NOMO-1 treated with DMSO at 0.1 percent for 48 hours (cell line): ENCODE measurements around the gene NPC1.
A peak's percentile ranks its signal among the peaks of the same experiment; 100 is the strongest.
"Not testable (repeated sequence)": the region's sequence is repeated elsewhere in the genome, so short reads cannot be mapped to it uniquely, and the experiment has no call there.

ENCODE experiments used
- DNase-seq: peaks from one replicate; lab custom pipeline; 2025; ENCODE audit not compliant: unreplicated experiment; lab: John Stamatoyannopoulos, UW

Gene NPC1

DNA sequence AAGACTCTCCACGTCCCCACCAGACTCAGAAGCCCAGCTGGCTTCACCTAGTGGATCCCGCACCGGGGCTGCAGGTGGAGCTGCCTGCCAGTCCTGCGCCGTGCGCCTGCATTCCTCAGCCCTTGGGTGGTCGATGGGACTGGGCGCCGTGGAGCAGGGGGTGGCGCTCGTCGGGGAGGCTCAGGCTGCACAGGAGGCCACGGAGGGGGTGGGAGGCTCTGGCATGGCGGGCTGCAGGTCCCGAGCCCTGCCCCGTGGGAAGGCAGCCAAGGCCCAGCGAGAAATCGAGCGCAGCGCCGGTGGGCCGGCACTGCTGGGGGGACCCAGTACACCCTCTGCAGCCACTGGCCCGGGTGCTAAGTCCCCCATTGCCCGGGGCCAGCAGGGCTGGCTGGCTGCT, 8.8 kb downstream of the NPC1 start:
- not testable (repeated sequence) for DNase-seq

DNA sequence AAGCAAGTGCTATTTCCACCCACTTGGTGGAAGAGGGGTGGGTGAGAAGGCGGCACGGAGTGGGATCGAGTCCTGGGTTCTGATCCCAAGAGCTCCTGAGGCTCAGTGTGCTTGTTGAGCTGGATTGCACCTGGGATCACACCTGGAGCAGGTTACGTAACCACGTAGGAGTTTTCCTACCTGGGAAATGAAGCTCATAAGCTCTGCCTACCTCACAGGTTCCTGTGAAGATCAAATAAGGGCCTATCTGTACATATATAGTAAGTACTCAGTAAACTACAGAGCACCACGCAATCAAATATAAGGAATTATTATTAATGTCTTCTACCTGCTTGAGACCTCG, 11.0 kb downstream of the NPC1 start:
- no peak for DNase-seq

DNA sequence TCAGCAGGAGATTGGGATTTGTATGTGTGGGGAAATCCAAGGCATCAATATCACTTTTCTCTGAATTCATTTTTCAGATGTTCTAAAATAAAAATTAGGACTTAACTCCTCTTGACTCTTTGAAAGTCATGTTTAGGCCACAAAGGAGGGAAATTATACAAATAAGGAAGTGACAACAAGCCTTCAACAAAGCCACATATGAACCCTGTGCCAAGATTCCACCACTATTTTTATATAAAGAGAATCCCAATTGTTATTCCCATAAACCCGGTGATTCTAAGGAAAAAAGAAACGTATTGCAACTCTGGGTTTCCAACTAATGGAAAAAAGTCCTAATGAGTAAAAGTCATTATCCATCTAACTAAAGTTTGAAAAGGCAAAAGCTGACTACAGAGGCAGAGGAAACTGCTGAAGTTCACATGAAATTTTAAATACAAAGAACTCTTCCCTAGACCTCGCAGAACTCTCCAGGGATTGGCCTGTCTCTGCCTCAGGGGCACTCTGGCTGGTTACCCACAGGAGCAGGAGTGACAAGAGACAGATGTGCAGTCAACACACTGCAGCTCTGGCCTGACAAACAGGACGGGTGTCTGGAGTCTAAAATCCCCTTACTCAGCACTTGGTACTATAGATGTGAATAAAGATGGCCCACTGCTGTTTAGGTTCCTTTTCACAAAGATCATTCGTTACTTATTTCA, 11.5 kb downstream of the NPC1 start:
- peak; percentile 4 for DNase-seq

DNA sequence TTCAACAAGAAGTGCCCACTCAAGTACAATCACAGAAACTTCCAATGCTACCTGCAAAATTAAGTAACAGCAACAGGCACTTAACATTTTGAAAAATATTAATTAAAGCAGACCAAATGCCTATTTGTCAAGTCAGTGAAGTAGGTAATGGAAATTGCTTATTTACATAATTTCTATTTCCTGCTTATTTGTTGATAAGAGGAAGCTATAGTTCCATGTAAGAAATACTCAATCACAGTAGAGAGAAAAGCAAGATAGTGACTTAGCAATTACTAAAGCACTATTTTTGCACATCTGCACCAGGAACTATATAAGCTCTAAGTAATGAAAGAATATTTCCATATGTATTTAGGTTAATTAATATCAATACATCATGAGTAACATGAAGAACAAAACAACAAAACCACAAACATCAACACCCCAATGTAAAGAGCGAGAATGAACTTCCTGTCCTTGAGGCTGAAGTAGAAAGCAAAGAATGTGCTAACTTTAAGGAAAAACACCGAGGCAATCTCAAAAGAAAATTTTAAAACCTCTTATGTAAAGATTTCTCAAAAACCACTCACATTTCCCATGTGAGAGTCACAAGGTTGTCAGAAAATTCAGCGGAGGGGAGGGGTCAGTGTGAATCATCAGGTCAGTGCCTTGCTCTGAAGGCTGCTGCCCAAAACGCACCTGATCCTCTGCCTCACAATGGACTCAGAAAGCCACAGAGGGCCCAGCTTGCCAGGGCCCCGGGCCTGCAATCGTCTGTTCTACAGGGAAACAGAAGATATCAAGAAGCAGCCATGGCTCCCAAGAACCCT, 12.5 kb downstream of the NPC1 start:
- DNase-seq = peak; percentile 14

DNA sequence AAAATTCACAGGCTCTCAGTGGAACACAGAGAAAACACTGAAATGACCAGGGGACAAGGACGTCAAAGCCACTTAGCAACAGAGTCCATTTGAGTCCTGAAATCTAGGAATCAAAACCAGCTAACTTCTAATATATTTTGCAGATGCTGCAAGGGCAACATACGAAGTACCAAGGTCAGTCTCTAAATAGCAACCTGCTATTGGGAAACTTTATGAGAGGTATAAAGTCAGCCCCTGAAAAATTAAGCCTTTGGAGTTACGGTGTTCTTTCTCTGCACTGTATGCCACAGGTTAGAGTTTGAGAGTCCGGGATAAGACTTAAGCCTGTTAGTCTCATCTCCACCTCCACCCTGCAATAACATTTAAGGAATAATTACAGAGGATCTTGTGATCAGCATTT, 13.3 kb downstream of the NPC1 start:
- DNase-seq = no peak

DNA sequence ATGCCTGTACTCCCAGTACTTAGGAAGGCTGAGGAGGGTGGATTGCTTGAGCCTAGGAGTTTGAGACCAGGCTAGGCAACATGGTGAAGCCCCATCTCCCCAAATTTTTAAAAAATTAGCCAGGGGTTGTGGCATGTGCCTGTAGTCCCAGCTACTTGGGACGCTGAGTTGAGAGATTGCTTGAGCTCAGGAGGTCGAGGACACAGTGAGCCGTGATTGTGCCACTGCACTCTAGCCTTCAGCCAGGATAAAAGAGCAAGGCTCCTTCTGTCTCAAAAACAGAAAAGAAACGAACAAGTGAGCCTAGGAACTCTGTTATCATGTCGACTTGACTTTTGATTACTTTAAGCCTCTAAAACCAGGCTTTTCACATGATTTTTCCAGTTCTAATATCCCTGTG, 13.7 kb downstream of the NPC1 start:
- no peak for DNase-seq

DNA sequence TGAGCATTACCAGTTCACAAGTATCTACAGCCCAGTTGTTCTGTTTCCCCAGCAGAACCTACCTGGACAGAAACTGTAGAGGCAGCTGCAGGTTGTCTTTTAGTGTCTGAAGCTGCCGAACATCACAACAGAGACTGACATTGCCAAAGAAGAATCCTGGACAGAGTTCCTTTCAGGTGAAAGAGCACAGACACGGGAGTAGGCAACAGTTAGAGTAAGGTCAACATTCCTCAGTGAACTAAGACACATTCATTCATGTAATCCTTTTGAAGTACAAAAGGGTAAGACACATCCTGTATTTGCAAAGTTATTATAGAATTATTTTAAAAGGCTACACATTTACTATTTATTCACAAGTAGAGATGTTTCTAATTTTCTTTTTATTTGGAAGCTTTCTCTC, 14.3 kb downstream of the NPC1 start:
- DNase-seq = no peak

DNA sequence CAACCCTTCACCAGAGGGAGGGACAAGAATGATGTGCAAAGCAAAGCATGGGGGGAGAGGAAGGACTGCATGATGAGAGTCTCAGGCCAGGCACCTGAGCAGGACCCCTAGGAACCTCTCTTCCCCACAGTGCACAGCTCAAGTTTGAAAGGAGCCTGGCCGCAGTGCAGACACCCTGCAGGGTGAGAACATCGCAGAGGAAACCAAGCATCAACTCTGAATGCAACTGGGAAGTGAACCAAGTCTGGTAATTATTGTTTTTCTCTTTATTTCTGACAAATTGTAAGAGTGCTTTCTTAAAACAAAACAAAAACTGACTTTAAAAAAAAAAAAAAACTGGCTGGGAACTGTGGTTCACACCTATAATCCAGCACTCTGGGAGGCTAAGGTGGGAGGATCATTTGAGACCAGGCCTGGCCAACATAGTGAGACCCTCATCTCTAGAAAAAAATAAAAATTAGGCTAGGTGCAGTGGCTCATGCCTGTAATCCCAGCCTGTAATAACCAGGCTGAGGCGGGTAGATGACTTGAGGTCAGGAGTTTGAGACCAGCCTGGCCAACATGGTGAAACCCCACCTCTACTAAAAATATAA, 15.3 kb downstream of the NPC1 start:
- DNase-seq = no peak

DNA sequence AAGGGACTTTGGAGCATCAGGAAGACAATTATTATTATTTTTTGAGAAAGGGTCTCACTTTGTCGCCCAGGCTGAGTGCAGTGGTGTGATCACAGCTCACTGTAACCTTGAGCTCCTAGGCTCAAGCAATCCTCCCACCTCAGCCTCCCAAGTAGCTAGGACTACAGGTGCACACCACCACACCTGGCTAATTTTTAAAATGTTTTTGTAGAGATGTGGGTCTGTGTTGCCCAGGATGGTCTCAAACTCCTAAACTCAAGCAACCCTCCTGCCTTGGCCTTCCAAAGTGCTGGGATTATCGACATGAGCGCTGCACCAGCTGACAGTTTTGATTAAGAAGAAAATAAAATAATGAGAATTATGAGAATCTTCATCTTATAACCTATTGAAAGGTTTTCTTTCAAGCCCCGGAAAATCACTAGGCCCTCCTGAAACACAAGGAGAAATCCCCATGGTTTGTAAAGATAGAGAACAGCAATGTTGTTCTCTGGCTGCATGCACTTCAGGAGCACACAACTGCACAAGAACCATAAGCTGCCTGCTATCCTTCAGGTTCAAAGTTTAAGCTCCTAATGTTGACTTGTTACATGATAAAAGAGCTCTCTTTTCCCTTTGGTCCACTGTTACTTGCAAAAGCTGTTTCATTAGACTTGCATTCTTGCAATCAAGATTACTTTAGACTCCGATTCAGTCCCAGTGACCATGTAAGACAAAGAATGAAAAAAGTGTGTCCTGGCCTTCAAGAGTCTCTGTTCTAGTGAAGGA, 16.8 kb downstream of the NPC1 start:
- no peak for DNase-seq

DNA sequence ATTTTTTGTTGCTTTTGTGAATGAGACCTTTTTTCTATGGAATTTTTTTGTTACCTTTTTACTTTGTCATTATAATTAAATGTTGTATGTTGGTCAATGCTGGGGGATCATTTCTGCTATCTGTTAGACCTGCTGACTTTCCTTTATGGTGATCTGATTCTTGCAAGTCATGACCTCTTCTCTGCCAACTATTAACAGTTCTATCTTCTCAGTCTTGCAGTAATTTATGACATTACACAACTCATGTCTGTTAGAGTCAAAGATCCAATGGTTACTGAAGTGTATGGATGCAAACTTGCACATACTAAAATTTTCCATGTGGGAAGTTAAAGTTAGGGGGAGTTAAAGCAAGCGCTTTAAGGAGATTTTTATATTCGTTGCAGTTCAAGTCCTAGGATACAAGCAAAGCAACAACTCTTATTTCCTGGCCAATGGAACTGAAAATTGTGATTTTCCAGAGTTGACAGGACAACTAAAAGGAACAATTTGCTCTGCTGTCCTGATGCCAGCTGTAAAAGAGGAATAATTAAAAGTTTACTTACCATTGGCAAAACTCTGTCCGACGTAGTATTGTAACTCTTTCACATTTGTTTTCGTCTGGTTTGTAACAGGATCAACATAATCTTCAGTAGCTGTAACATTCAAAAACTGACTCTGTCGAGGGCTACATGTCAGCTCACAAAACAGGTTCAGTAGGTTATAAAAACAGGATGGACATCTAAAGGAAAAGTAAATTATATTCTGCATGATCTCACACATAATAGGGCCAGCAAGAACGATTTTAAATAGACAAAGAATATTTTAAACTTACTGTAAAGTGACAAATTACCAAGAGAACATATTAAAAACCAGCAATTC, 17.8 kb downstream of the NPC1 start:
- DNase-seq = peak; percentile 64

DNA sequence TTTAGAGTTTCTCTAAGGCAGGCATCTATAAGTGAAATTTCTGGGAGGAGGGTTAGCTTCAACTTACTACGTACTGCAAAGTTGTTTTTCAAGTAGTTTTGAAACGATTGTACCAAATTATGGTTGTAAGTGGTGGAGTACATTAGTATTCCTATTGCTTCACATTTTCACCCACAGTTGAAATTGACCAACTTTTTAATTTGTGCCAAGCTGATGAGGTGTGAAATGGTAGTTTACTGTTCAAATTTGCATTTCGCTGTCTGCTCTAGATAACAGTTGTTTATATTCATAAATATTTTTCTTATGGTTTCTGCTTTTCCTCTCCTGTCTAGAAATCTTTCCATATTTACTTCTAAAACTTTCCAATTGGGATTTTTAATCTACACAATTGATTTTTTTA, 18.6 kb downstream of the NPC1 start:
- no peak for DNase-seq

DNA sequence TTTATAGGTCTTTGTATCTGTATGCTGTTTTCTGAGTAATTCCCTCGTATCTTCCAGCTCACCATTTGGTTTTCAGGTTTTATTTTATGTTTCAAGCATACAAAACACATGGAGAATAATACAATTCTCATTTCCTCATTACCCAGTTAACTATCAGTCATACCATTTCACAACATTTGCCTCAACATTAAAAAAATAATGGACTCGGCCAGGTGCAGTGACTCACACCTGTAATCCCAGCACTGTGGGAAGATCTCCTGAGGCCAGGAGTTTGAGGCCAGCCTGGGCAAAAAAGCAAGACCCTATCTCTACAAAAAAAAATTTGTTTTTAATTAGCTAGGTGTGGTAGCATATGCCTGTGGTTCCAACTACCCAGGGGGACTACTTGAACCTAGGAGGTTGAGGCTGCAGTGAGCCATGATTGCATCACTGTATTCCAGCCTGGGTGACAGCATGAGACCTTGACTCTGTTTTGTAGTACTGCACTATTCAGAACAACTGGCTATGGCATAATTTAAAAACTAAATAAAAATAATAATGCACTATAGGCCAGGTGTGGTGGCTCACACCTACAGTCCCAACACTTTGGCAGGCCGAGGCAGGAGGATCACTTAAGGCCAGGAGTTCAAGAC, 20.3 kb downstream of the NPC1 start:
- no peak for DNase-seq

DNA sequence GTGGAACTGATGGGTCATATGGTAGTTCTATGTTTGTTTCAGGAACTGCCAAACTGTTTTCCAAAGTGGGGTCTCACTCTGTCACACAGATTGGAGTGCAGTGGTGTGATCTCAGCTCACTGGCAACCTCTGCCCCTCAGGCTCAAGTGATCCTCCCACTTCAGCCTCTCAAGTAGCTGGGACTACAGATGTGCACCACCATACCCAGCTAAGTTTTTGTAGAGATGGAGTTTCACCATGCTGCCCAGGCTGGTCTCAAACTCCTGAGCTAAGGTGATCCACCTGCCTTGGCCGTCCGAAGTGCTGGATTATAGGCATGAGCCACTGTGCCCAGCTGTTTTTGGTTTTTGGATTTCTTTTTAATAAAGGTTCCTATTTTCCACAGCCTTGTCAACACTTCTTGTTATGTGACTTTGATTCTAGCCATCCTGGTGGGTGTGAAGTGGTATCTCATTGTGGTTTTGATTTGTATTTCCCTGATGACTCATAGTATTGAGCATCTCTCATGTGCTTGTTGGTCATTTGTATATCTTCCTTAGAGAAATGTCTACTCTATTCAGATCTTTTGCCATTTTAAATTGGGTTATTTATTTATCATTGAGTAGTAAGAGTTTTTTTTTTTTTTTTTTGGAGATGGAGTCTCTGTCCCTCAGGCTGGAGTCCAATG, 22.8 kb downstream of the NPC1 start:
- no peak for DNase-seq

DNA sequence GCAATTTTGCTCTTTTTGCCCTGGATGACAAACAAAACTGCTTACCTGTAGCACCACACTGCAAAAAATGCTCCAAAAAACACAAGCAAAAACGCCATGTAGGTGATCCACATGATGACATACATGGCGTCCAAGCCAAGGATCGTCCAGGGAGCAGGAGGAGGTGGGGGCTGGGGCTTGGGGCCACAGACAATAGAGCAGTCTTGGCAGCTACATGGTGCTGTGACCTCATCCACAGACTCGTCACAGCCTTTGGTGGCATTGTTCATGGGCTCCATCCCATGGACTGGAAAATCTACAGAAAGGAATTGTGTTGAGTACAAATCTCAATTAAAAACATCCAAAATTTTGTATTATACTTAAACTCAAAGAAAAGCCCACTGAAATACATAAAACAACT, 26.1 kb downstream of the NPC1 start:
- DNase-seq = no peak

DNA sequence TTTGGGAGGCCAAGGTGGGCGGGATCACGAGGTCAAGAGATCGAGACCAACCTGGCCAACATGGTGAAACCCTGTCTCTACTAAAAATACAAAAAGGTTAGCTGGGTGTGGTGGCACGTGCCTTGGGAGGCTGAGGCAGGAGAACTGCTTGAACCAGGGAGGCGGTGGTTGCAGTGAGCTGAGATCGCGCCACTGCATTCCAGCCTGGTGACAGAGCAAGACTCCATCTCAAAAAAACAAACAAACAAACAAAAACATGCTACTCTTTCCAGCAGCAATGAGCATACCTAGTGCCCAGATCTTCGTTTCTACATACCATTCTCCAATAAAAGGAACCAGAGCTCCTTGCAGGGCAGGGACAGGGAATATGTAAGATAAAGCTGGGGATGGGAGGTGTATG, 28.8 kb downstream of the NPC1 start:
- DNase-seq = not testable (repeated sequence)

DNA sequence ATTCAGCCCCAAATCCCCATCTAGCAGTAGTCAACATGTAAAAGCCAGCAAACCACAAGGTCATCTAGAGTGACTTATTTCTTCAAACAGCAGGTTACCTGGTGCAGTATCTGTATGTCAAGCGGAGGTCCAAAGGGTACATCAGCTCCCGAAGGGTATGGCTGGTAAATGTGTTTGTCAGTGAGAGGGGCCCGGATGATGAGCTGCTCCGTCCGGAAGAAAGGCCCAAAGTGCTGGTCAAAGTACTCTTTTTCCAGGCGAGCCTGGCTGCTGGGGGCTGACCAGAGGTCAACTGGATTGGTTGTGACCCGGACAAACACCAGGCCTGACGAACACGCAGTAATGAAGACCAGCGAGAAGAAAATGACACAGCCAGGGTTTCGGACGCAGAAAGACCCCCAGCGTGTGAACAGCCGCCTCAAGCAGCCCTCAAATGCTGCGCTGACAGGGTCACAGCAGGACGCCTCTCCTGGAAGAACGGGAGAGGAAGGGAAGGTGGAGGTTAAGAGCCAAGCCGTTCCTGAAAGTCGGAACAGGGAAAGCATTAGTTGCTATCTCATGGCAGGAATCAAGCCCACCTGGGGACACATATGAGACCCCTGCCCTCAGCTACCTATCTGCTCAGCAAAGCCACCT, 30.0 kb downstream of the NPC1 start:
- no peak for DNase-seq

DNA sequence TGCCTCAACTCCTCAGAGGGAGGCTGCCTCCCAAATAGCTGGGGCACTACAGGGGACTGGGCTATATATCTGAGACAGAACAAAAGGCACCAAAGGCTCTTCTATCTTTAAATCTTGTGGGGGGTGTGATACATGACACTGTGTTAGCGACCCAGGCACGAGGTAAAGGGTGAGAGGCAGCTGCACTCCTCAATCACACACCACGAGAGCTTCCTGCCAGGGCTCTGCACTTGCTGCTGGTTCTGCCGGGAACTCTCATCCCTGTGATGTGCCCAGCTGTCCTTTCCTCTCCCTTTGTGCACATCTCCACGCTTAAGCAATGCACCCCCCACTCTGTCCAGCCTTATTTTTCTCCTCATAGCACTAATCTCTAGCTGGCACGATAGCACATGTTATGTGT, 32.4 kb downstream of the NPC1 start:
- no peak for DNase-seq

DNA sequence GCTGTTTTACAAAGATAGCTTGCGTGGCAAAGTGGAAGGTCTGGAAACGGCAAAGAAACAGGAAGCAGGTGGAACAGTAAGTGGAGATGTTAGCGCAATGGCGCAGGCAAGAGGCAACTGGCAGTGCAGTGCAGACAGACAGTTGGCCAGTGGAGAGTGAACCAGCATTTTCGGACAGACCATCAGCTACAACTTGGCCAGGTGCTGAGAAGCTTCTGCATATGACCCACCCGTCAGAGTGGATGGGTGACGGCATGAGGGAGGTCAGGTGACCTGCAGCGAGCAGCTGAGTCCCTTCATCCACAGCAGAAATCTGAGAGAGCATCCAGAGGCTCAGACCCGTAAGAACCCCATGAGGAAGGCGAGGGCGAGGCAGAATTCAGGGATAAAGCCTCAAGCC, 33.8 kb downstream of the NPC1 start:
- DNase-seq = no peak

DNA sequence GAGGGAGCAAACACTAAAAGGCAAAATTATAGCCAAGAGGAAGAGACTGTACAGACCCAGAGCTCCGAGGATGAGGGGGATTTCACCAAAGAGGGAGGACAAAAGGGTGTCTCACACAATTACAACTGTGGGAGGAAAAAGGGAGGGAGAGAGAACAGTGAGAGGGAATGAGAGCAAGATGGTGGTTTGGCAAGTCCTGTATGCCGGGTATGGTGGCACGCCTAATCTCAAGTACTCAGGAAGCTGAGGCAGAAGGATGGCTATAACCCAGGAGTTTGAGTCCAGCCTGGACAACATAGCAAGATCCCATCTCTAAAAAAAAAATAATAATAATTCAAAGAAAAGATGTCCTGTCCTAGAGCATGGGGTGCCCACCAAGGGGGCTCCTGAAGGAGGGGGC, 34.3 kb downstream of the NPC1 start:
- no peak for DNase-seq
